ENCODE data around the gene FASLG.
"Not testable (repeated sequence)": the region's sequence is repeated elsewhere in the genome, so short reads cannot be mapped to it uniquely, and the experiment has no call there.

The FASLG gene

GRCh38 chr1:172679000-172679772 is 20.3 kb downstream of the FASLG start:
- in situ Hi-C loops (cut with HindIII; ENCODE audit: low sequenced_read_pairs), result no loop called here

DNA sequence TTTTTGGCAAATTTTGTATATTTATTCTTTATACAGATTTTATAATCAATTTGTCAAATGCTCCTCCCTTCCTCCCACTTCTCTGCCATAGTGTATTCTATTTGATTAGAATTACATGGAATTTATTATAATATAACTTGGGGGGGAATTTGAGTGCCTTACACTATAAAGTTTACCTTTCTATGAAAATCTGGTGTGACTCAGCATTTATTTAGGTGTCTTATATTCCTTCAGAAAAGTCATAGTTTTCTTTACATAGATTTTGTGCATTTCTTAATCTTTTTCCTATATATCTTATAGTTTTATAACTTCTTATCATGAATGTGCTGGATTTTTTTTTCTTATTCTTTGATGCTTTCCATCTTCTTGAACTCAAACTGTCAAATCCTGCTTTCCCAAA is 21.3 kb downstream of the FASLG start:
- in situ Hi-C loops (cut with HindIII; ENCODE audit: low sequenced_read_pairs), result no loop called here

GRCh38 chr1:172680733-172681275 is 21.9 kb downstream of the FASLG start:
- in situ Hi-C loops (cut with HindIII; ENCODE audit: low sequenced_read_pairs), result no loop called here

GRCh38 chr1:172682812-172683211 is 23.9 kb downstream of the FASLG start:
- in situ Hi-C loops (cut with HindIII; ENCODE audit: low sequenced_read_pairs), result no loop called here

- in situ Hi-C loops (cut with HindIII; ENCODE audit: low sequenced_read_pairs), result no loop called here
These were observed 27.2 kb downstream of the FASLG start for GRCh38 chr1:172686143-172686542.

DNA sequence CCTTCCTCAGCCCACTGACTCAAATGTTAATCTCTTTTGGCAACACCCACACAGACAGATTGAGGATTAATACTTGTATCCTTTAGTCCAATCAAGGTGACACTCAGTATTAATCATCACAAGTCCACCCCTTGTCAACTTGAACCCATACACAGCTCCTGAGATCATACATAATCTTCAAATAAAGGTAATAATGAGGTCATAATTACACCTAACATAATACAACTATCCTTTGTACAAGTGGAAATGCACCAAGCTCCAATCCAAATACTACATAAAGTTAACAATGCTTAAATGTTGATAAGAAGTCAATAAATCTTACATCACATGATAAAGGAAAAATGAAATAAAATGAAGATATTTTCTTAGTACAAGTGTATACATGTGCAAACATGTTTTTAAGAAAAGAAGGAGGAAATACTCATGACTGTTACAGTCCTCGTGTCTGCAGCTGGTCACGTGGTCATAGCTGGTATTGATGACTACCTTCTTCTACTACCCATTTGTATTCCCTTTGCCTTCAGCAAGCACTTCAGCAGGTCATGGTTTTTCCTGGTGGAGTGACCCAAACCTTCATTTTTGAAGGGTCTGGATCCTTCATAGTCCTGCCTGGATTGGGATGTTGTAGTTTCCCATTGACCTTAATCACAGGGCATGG is 29.7 kb downstream of the FASLG start:
- in situ Hi-C loops (cut with HindIII; ENCODE audit: low sequenced_read_pairs), result not testable (repeated sequence)

DNA sequence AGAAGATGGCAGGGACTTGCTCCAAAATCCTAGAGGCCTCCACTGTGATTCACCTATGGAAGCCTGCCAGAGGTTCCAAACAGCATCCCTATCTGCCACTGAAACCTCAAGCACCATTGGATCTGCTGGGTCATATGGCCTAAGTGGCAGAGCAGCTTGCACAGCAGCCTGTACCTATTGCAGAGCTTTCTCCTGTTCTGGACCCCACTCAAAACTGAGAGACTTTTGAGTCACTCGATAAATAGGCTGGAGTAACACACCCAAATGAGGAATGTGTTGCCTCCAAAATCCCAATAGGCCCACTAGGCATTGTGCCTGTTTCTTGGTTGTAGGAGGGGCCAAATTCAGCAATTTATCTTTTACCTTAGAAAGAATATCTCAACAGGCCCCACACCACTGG is 32.0 kb downstream of the FASLG start:
- in situ Hi-C loops (cut with HindIII; ENCODE audit: low sequenced_read_pairs), result not testable (repeated sequence)

- in situ Hi-C loops (cut with HindIII; ENCODE audit: low sequenced_read_pairs), result no loop called here
These were observed 38.7 kb downstream of the FASLG start for GRCh38 chr1:172697534-172698002.

- in situ Hi-C loops (cut with HindIII; ENCODE audit: low sequenced_read_pairs), result no loop called here
These were observed 39.3 kb downstream of the FASLG start for GRCh38 chr1:172698224-172698623.

DNA sequence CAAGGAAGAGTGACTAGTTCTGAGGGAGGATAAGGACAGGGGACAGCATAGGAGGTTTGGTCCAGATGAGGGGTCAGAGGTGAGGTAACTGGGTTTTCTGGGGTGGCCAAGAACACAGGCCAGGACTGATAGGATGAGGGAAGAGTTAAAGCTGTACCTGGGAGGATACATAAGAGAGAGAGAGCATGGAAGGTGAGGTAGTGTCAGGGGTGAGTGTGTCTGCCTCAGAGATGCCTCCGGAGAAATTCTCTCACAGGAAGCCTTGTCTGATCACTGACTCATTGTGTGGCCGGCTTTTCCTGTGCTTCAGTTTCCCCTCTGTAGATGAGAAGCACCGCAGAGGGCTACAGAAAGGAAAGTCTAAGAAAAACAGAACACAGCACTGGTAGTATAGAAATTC is 40.2 kb downstream of the FASLG start:
- in situ Hi-C loops (cut with HindIII; ENCODE audit: low sequenced_read_pairs), result no loop called here

DNA sequence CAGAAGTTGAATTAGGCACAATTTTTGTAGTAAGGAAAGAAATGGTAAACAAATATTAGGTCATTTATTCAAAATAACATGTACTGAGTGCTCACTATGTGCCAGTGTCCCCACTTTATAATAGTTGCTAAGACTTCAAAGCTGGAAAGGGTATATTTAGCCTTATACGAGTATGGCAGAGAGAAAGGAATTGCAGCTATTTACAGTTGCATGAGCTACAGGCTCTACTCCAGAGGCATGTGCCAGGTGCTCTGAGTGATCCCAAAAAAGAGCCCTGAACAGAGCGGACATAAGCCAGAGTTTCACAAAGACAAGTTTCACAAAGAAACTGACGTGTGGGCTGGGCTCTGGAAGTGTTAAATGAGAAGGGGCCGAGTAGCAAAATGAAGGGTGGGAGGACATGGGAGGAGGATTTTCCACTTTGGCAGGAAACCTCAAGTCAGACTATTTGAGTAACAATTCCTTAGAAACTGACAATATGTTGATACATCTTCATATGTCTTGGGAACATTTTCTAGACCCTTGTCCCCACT is 40.9 kb downstream of the FASLG start:
- in situ Hi-C loops (cut with HindIII; ENCODE audit: low sequenced_read_pairs), result loop anchor here (25.0 kb wide), 1 partner anchor 237 kb away; no protein-coding TSS in a partner anchor

DNA sequence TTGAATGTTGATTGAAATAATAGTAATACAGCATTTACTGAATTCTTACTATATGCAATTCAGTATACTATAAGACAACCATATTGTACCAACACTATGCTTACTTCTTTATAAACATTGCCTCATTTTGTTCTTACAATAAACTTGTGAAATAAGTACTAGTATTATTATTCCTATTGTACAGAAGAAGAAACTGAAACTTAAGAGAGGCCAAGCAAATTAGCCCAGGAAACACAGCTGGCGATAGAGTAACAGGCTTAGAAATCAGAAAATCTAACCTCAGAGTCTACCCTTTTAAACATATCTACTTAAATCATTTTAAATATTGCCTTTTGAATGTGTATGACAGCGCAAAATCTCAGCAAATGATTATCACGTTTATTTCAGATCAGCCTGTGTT is 41.7 kb downstream of the FASLG start:
- in situ Hi-C loops (cut with HindIII; ENCODE audit: low sequenced_read_pairs), result loop anchor here (25.0 kb wide), 1 partner anchor 238 kb away; no protein-coding TSS in a partner anchor

DNA sequence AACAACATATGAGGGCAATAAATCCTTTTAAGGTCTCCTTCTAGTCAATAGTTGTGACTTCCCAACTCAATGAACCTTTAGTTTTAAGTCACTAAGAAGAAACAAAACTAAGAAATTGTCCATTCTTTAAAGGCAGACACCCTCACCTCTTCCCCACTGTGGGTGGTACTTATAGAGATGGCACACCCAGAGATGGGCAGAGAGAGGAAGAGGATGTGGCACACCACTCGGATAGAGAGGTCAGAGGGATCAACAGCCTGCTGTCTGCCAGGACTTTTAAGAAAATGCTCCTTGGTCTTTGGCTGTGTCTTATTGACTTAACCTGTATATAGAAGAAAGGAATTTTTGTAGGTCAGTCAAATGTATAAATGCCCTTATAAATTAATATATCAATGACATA is 45.1 kb downstream of the FASLG start:
- in situ Hi-C loops (cut with HindIII; ENCODE audit: low sequenced_read_pairs), result loop anchor here (25.0 kb wide), 1 partner anchor 242 kb away; no protein-coding TSS in a partner anchor

DNA sequence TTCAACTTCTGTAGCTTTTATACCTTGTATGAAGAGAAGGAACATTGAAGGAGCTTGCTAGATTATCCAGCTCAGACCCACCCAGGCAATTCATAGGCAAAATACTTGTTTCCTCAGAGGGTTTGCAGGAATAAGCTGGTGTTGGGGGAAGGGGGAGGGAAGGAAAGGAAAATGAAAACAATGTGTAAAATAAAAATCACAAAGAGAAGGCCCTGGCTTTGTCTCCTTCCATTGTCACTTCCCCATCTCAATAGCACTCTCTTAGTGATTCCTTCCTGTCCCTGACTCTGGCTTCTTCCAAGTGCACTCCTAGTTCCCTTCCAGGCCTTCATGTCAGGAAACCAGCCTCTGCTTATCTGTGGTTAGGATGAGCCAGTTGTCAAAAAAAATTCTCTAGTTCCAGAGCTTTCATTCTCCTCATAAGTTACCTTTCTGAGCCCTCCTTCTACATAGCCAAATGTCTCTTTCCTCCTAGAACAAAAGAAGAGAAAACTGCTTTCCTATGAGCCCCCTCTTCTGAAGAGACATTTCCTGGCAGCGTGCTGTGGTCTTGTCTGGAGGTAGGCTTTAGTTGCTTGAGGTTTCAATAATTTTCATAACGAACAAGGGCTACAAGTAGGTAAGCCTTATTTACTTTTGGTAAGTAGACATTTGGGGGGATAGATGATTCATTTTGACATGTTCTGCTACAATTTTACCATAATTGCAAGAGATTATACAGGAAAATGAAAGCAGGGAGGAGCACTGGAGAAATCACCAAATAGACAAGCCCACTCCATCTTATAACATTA is 45.7 kb downstream of the FASLG start:
- in situ Hi-C loops (cut with HindIII; ENCODE audit: low sequenced_read_pairs), result loop anchor here (25.0 kb wide), 1 partner anchor 242 kb away; no protein-coding TSS in a partner anchor

DNA sequence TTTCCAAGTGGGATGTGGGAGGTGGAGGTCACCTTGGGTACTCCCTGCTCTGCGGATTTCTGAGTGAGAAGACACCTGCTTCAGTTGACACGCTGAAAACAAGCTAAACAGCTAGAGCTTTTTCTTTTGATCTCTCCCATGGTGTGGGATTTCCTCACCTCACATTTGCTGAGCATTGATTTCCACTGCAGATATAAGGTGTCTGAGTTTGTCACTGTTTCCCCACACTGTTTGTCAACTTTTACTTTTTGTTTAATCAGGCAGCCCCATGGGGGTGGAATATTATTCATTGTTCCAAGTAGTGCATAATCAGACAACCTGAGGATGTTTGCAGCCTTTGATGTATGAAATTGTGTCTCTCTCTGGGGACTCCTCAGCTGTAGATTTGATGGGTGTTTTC is 49.5 kb downstream of the FASLG start:
- in situ Hi-C loops (cut with HindIII; ENCODE audit: low sequenced_read_pairs), result loop anchor here (25.0 kb wide), 1 partner anchor 246 kb away; no protein-coding TSS in a partner anchor

DNA sequence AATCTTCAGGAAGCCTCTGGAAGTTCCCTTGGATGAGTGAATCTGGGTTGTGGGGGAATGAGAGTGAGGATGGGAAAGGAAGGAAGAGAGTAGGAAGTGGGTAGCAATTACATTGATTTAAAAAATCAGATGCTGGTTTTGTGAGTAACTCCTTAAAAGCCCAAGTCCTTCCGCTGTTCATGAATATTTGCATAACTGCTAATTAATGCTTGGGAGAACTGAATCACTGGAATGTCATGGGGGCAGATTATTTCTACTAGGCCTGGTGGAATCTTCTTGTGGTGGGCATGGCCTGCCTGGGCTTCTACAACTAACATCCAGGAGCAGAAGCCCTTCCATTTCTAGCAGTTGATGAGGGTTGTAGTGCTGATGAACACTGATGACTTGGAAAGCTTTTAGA is 52.7 kb downstream of the FASLG start:
- in situ Hi-C loops (cut with HindIII; ENCODE audit: low sequenced_read_pairs), result loop anchor here (25.0 kb wide), 1 partner anchor 249 kb away; no protein-coding TSS in a partner anchor

DNA sequence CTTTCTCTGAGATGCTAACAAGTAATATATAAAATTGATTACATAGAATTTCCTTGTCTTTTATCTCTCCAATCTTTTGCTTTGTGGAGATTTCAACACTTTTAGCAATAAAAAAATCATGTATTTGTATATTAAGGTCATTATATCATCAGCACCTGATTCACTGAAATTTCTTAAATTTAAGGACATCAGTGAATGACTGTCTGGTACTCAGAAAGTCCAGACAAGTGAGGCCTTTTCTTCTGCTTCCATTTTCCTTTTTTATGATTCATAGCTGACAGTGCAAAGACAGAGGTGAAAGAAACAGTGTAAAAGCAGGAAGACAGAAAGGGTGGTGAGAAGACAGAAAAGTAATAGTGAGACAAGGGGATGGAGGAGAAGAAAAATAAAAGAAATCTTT is 54.6 kb downstream of the FASLG start:
- in situ Hi-C loops (cut with HindIII; ENCODE audit: low sequenced_read_pairs), result loop anchor here (25.0 kb wide), 1 partner anchor 251 kb away; no protein-coding TSS in a partner anchor

Measured in endothelial cell of hepatic sinusoid (primary cell).